Endothelial cell of umbilical vein (primary cell): ENCODE measurements around the gene HOXB2. TPM values are rescaled to one million over a fixed set of nuclear protein-coding genes. Genes with fewer than 3 reads are reported as not detected.
A peak's percentile ranks its signal among the peaks of the same experiment; 100 is the strongest.

Experiments
- BruUV-seq: library from RNA; stranded (reverse); fragments of 400-500 nt; replicated peaks from 2 replicates; lab custom pipeline; 2021; lab: Mats Ljungman, UMichigan
- CTCF ChIA-PET: fragments of 300-600, 350-600 bp; sonication (Branson Sonifier 250); formaldehyde crosslinking; loops from one replicate; lab custom pipeline; 2021; ENCODE audit warnings: antibody characterized with exemption, inconsistent platforms; lab: Charles Lee
- POLR2A ChIA-PET: fragments of 300-600, 350-600 bp; sonication (Branson Sonifier 250); formaldehyde crosslinking; loops from one replicate; lab custom pipeline; 2021; ENCODE audit warnings: antibody characterized with exemption, inconsistent platforms; lab: Charles Lee
- DNase-seq: peaks from one replicate; pipeline ENCODE4 v3.0.0-alpha.2; 2011; ENCODE audit warnings: low read depth, low spot score
- FAIRE-seq: peaks from 2 replicates; lab custom pipeline; 2011; peaks lifted over from hg19 to GRCh38; lab: Jason Lieb, UNC
- H2AFZ ChIP-seq: 2 replicates; pipeline ENCODE4 v1.6.0; 2012; ENCODE audit warnings: low read depth, low read length, control low read depth, inconsistent platforms
- H3K27ac ChIP-seq: 2 replicates; pipeline ENCODE4 v1.5.1; 2011; ENCODE audit warnings: low read depth, mild to moderate bottlenecking, control low read depth, low read length, moderate library complexity; ENCODE audit not compliant: insufficient read depth
- H3K27me3 ChIP-seq, 2 experiments: 2 replicates each; pipeline versions ENCODE4 v1.6.0 to v1.6.1; 2011; ENCODE audit warnings: low read length in 2 of 2, mixed read lengths in 1 of 2; ENCODE audit not compliant: control insufficient read depth in 2 of 2, insufficient read depth in 2 of 2
- H3K36me3 ChIP-seq, 2 experiments: 2 replicates in 1 of 2; 3 replicates in 1 of 2; pipeline ENCODE4 v1.5.1; 2011; ENCODE audit warnings: low read length in 2 of 2, mild to moderate bottlenecking in 1 of 2, moderate library complexity in 1 of 2; ENCODE audit not compliant: control insufficient read depth in 2 of 2, insufficient read depth in 2 of 2; ENCODE audit errors: extremely low read depth in 1 of 2
- H3K4me1 ChIP-seq: 3 replicates; pipeline ENCODE4 v1.5.1; 2011; ENCODE audit warnings: mild to moderate bottlenecking, low read length; ENCODE audit not compliant: control insufficient read depth, insufficient read depth; ENCODE audit errors: extremely low read depth
- H3K4me2 ChIP-seq: 2 replicates; pipeline ENCODE4 v1.6.1; 2011; ENCODE audit warnings: low read length, control low read depth, mixed read lengths; ENCODE audit not compliant: insufficient read depth
- H3K4me3 ChIP-seq, 3 experiments: fragments of 200-600 bp in 1 of 3; sonication (generic), shearing (Covaris generic) in 1 of 3; replicated peaks in 1 of 3; 2 replicates each; pipeline ENCODE4 v1.5.1; 2011 to 2016; ENCODE audit warnings: control low read depth in 3 of 3, low read length in 3 of 3, mild to moderate bottlenecking in 2 of 3, inconsistent platforms in 1 of 3, low read depth in 1 of 3, moderate library complexity in 1 of 3; ENCODE audit not compliant: insufficient read depth in 1 of 3
- H3K79me2 ChIP-seq: 2 replicates; pipeline ENCODE4 v1.6.0; 2012; ENCODE audit warnings: low read length, inconsistent platforms; ENCODE audit not compliant: control insufficient read depth, insufficient read depth
- H3K9ac ChIP-seq: replicated peaks from 2 replicates; pipeline ENCODE3; 2011; ENCODE audit warnings: low read length, control low read depth; ENCODE audit not compliant: insufficient read depth; ENCODE audit errors: extremely low read depth
- H3K9me1 ChIP-seq: replicated peaks from 3 replicates; pipeline ENCODE4 v1.6.0; 2011; ENCODE audit warnings: mild to moderate bottlenecking, low read length; ENCODE audit not compliant: control insufficient read depth, insufficient read depth; ENCODE audit errors: extremely low read depth
- H3K9me3 ChIP-seq: replicated peaks from 2 replicates; pipeline ENCODE4 v1.5.1; 2012; ENCODE audit warnings: low read length, inconsistent platforms; ENCODE audit not compliant: control insufficient read depth, insufficient read depth
- H4K20me1 ChIP-seq: replicated peaks from 2 replicates; pipeline ENCODE3; 2011; ENCODE audit warnings: mild to moderate bottlenecking, low read length; ENCODE audit not compliant: control insufficient read depth, insufficient read depth; ENCODE audit errors: extremely low read depth
- CTCF ChIP-seq, 2 donors: IDR thresholded peaks; 1 replicate in 1 of 2; 2 replicates in 1 of 2; pipeline ENCODE4 v1.5.1; 2011; ENCODE audit warnings: low read length in 2 of 2, mild to moderate bottlenecking in 2 of 2, moderate library complexity in 2 of 2, control low read depth in 1 of 2, inconsistent platforms in 1 of 2, low read depth in 1 of 2; ENCODE audit not compliant: insufficient read depth in 1 of 2; ENCODE audit errors: extremely low read depth in 1 of 2
- GATA2 ChIP-seq: IDR thresholded peaks from 2 replicates; pipeline ENCODE4 v1.7.0; 2011; ENCODE audit warnings: low read depth, mild to moderate bottlenecking, moderate library complexity, mixed read lengths, low read length; ENCODE audit not compliant: insufficient read length, insufficient read depth
- MAX ChIP-seq: IDR thresholded peaks from 2 replicates; pipeline ENCODE4 v1.6.1; 2011; ENCODE audit not compliant: insufficient read depth, insufficient read length
- MYC ChIP-seq: IDR thresholded peaks from one replicate; pipeline ENCODE4 v1.6.1; 2011; ENCODE audit warnings: mild to moderate bottlenecking, low read depth, low read length
- POLR2A ChIP-seq: IDR thresholded peaks from 2 replicates; pipeline ENCODE4 v1.6.1; 2012; ENCODE audit warnings: low read depth, mild to moderate bottlenecking, control low read depth, low read length
- dilution Hi-C: fragments of 300-500 bp; cut with MboI; formaldehyde crosslinking; loops from one replicate; pipeline ENCODE4 v1.15.0; 2019; ENCODE audit warnings: low sequenced_read_pairs; ENCODE audit not compliant: extremely low pct_ligation_motif_present
- intact Hi-C: fragments of 100-400 bp; cut with micrococcal nuclease; formaldehyde crosslinking; loops from one replicate; pipeline ENCODE4 v1.10.0; 2022
- polyA plus RNA-seq, 4 experiments: library from polyadenylated mRNA; depleted of rRNA in 3 of 4; stranded (reverse) in 3 of 4; unstranded in 1 of 4; fragments of >200 nt; gene quantifications; 2 replicates each; pipeline versions ENCODE4 v1.2.1 to v1.2.3, GENCODE V29; 2011 to 2012; ENCODE audit warnings: missing spikeins in 1 of 4
- total RNA-seq: library from RNA; stranded (reverse); gene quantifications from 2 replicates; pipeline ENCODE4 v1.2.3, GENCODE V29; 2021

The HOXB2 gene
- total and polyA plus RNA-seq, 2 donors (not counting 3 experiments of a cell fraction or from before 2014, with no cell fraction given) = 14.1 to 23.3 TPM

- POLR2A ChIA-PET = no interaction called here
Measured at GRCh38 chr17:48545539-48545938, 630 bp upstream of the HOXB2 start.

More at GRCh38 chr17:48545539-48545938, 630 bp upstream of the HOXB2 start:
- TF ChIP-seq POLR2A (no peak), MYC (no peak), GATA2 (no peak), CTCF (IDR thresholded peaks at IDR 0.05; ENCODE audit: extremely low read depth in 1 of 2, insufficient read depth in 1 of 2, low read depth in 1 of 2, low read length in 2 of 2) (no peak), MAX (no peak)
- no peaks in the 10 kb centered on the region for H3K9me3 ChIP-seq
- H3K9me1 ChIP-seq = no peaks in the 10 kb centered on the region
- H3K4me1 ChIP-seq = peaks cover 49% of the 10 kb centered on the region
- H3K27me3 ChIP-seq = no peaks in the 10 kb centered on the region
- peak overlapping the region; percentile 78 for H3K4me2 ChIP-seq
- FAIRE-seq = peak; percentile 33
- BruUV-seq = no TSS peak
- peak overlapping the region in 1 of 3 experiments; percentile 97 for H3K4me3 ChIP-seq
- peak overlapping the region; percentile 91 for H3K9ac ChIP-seq
- peaks cover 62% of the 10 kb centered on the region for H3K79me2 ChIP-seq
- H2AFZ ChIP-seq = no peak overlapping the region
- dilution Hi-C loops = no loop called here
- H3K27ac ChIP-seq = peak overlapping the region; percentile 60
- DNase-seq = no peak
- peaks cover 6 to 7% of the 10 kb centered on the region in 2 experiments for H3K36me3 ChIP-seq
- intact Hi-C loops = loop anchor here (1.0 to 2.0 kb wide), 2 partner anchors 8 to 23 kb away; no protein-coding TSS in a partner anchor
- CTCF ChIA-PET = interaction anchor here (1.2 kb wide), 1 partner anchor 11 kb away, joined by 4 read pairs; no protein-coding TSS in a partner anchor
- no peaks in the 10 kb centered on the region for H4K20me1 ChIP-seq
